ENCODE results near the gene SZT2. TPM values are rescaled to one million over a fixed set of nuclear protein-coding genes. Genes with fewer than 3 reads are reported as not detected.

SZT2 gene
- total RNA-seq, 1 experiment from 2014 or later: 65.3 TPM

- H3K36me3 Mint-ChIP-seq (ENCODE audit: insufficient read depth, unreplicated experiment): peaks cover 35% of the 10 kb centered on the region
- no peaks in the 10 kb centered on the region for H3K9me3 Mint-ChIP-seq (ENCODE audit: unreplicated experiment)
- ChIA-PET CTCF (interaction anchor here (0.6 to 1.5 kb wide), 2 partner anchors 215 to 224 kb away, joined by 3 read pairs; no protein-coding TSS in a partner anchor), POLR2A (no interaction called here)
- BruUV-seq (replicated peaks): TSS peak; percentile 39
- no peaks in the 10 kb centered on the region for H3K27me3 Mint-ChIP-seq (ENCODE audit: insufficient read depth, unreplicated experiment)
- intact Hi-C loops (cut with micrococcal nuclease): no loop called here
- no peak for DNase-seq (ENCODE audit: unreplicated experiment)
- no peak overlapping the region for H3K27ac Mint-ChIP-seq (ENCODE audit: low read depth, unreplicated experiment)
- no peak overlapping the region for H3K4me3 Mint-ChIP-seq (ENCODE audit: unreplicated experiment)
- peaks cover 16% of the 10 kb centered on the region for H3K4me1 Mint-ChIP-seq (ENCODE audit: insufficient read depth, unreplicated experiment)
- TF ChIP-seq CTCF (IDR thresholded peaks at IDR 0.05; ENCODE audit: unreplicated experiment): no peak
Observed at GRCh38 chr1:43451157-43451591, 61.5 kb downstream of the SZT2 start.

- peaks cover 16% of the 10 kb centered on the region for H3K4me1 Mint-ChIP-seq (ENCODE audit: insufficient read depth, unreplicated experiment)
- intact Hi-C loops (cut with micrococcal nuclease): no loop called here
- no peak overlapping the region for H3K4me3 Mint-ChIP-seq (ENCODE audit: unreplicated experiment)
- no peaks in the 10 kb centered on the region for H3K27me3 Mint-ChIP-seq (ENCODE audit: insufficient read depth, unreplicated experiment)
- ChIA-PET CTCF (interaction anchor here (1.5 kb wide), 1 partner anchor 225 kb away, joined by 3 read pairs; no protein-coding TSS in a partner anchor), POLR2A (interaction anchor here (0.7 kb wide), 1 partner anchor 11 kb away, joined by 4 read pairs; no protein-coding TSS in a partner anchor)
- H3K36me3 Mint-ChIP-seq (ENCODE audit: insufficient read depth, unreplicated experiment): peaks cover 33% of the 10 kb centered on the region
- BruUV-seq (replicated peaks): no TSS peak
- DNase-seq (ENCODE audit: unreplicated experiment): no peak
- H3K9me3 Mint-ChIP-seq (ENCODE audit: unreplicated experiment): no peaks in the 10 kb centered on the region
- TF ChIP-seq CTCF (IDR thresholded peaks at IDR 0.05; ENCODE audit: unreplicated experiment): no peak
- H3K27ac Mint-ChIP-seq (ENCODE audit: low read depth, unreplicated experiment): no peak overlapping the region
Observed at GRCh38 chr1:43451701-43452532, 62.2 kb downstream of the SZT2 start.

- Mint-ChIP-seq H3K9me3 (ENCODE audit: unreplicated experiment) (no peaks in the 10 kb centered on the region), H3K27me3 (ENCODE audit: insufficient read depth, unreplicated experiment) (no peaks in the 10 kb centered on the region), H3K4me1 (ENCODE audit: insufficient read depth, unreplicated experiment) (peaks cover 16% of the 10 kb centered on the region), H3K4me3 (ENCODE audit: unreplicated experiment) (peak overlapping the region; percentile 78), H3K27ac (ENCODE audit: low read depth, unreplicated experiment) (no peak overlapping the region), H3K36me3 (ENCODE audit: insufficient read depth, unreplicated experiment) (peaks cover 27% of the 10 kb centered on the region)
- POLR2A ChIA-PET: interaction anchor here (0.8 to 2.8 kb wide), 3 partner anchors 11 to 85 kb away, joined by 4 to 16 read pairs (median 6); partner anchors contain the start of gene ELOVL1
- no TSS peak for BruUV-seq (replicated peaks)
- peak; percentile 70 for DNase-seq (ENCODE audit: unreplicated experiment)
- CTCF ChIA-PET: no interaction called here
- intact Hi-C loops (cut with micrococcal nuclease): no loop called here
- no peak for TF ChIP-seq CTCF (IDR thresholded peaks at IDR 0.05; ENCODE audit: unreplicated experiment)
Observed at GRCh38 chr1:43452789-43453441, 63.2 kb downstream of the SZT2 start.

Data from MCF 10A (cell line).